Measurements from ENCODE around the gene TAC4.

TAC4 gene

GRCh38 chr17:49889500-49889899 is 41.6 kb upstream of the TAC4 start:
- no peaks in the 10 kb centered on the region for H3K4me1 ChIP-seq (ENCODE audit: insufficient read depth, low read length)
- no peak overlapping the region for H3K27ac ChIP-seq (ENCODE audit: low read length)
- H3K9me3 ChIP-seq (ENCODE audit: insufficient read depth, low read length, severe bottlenecking), result no peaks in the 10 kb centered on the region
- no peak overlapping the region for H3K9ac ChIP-seq (ENCODE audit: low read depth, low read length)
- H3K4me2 ChIP-seq (ENCODE audit: insufficient read depth, low read length), result no peak overlapping the region
- no peak overlapping the region for H2AFZ ChIP-seq (ENCODE audit: low read depth, low read length)
- H3K79me2 ChIP-seq (ENCODE audit: insufficient read depth, low read length), result no peaks in the 10 kb centered on the region
- H3K4me3 ChIP-seq (ENCODE audit: low read depth in 1 of 2, low read length in 2 of 2), result no peak overlapping the region
- ATAC-seq (ENCODE audit: insufficient read depth, low read depth) (no peak), DNase-seq (no peak)
- H4K20me1 ChIP-seq (ENCODE audit: insufficient read depth, low read length), result peaks cover 4% of the 10 kb centered on the region; the same call in 1 of the 2 replicates
- H3K27me3 ChIP-seq (ENCODE audit: insufficient read depth, low read length, poor library complexity), result peaks cover 17% of the 10 kb centered on the region
- TF ChIP-seq EZH2 (IDR thresholded peaks at IDR 0.05; ENCODE audit: borderline replicate concordance, low read depth, low read length, severe bottlenecking), result no peak
- TF ChIP-seq CTCF (IDR thresholded peaks at IDR 0.05; ENCODE audit: borderline replicate concordance, extremely low read depth, low read length, poor library complexity, severe bottlenecking), result no peak
- no peaks in the 10 kb centered on the region for H3K36me3 ChIP-seq (ENCODE audit: insufficient read depth, low read length)

- Histone ChIP-seq H2AFZ (ENCODE audit: low read depth, low read length) (no peak overlapping the region), H3K79me2 (ENCODE audit: insufficient read depth, low read length) (no peaks in the 10 kb centered on the region), H3K9me3 (ENCODE audit: insufficient read depth, low read length, severe bottlenecking) (no peaks in the 10 kb centered on the region), H3K36me3 (ENCODE audit: insufficient read depth, low read length) (no peaks in the 10 kb centered on the region), H3K9ac (ENCODE audit: low read depth, low read length) (no peak overlapping the region), H3K27me3 (ENCODE audit: insufficient read depth, low read length, poor library complexity) (peaks cover 20% of the 10 kb centered on the region), H3K4me1 (ENCODE audit: insufficient read depth, low read length) (no peaks in the 10 kb centered on the region), H3K27ac (ENCODE audit: low read length) (no peak overlapping the region), H4K20me1 (ENCODE audit: insufficient read depth, low read length) (peaks cover 4% of the 10 kb centered on the region; the same call in 1 of the 2 replicates), H3K4me2 (ENCODE audit: insufficient read depth, low read length) (no peak overlapping the region), H3K4me3 (ENCODE audit: low read depth in 1 of 2, low read length in 2 of 2) (no peak overlapping the region)
- TF ChIP-seq EZH2 (IDR thresholded peaks at IDR 0.05; ENCODE audit: borderline replicate concordance, low read depth, low read length, severe bottlenecking) (no peak), CTCF (IDR thresholded peaks at IDR 0.05; ENCODE audit: borderline replicate concordance, extremely low read depth, low read length, poor library complexity, severe bottlenecking) (no peak)
- ATAC-seq (ENCODE audit: insufficient read depth, low read depth), result no peak
- DNase-seq, result no peak
These were observed 40.0 kb upstream of the TAC4 start for GRCh38 chr17:49887744-49888360.

GRCh38 chr17:49887086-49887743 is 39.3 kb upstream of the TAC4 start:
- Histone ChIP-seq H3K4me3 (ENCODE audit: low read depth in 1 of 2, low read length in 2 of 2) (no peak overlapping the region), H3K27me3 (ENCODE audit: insufficient read depth, low read length, poor library complexity) (peaks cover 25% of the 10 kb centered on the region), H3K4me1 (ENCODE audit: insufficient read depth, low read length) (no peaks in the 10 kb centered on the region), H3K4me2 (ENCODE audit: insufficient read depth, low read length) (no peak overlapping the region), H3K79me2 (ENCODE audit: insufficient read depth, low read length) (no peaks in the 10 kb centered on the region), H4K20me1 (ENCODE audit: insufficient read depth, low read length) (peaks cover 4% of the 10 kb centered on the region; the same call in 1 of the 2 replicates), H3K9me3 (ENCODE audit: insufficient read depth, low read length, severe bottlenecking) (no peaks in the 10 kb centered on the region), H2AFZ (ENCODE audit: low read depth, low read length) (no peak overlapping the region), H3K9ac (ENCODE audit: low read depth, low read length) (no peak overlapping the region), H3K36me3 (ENCODE audit: insufficient read depth, low read length) (no peaks in the 10 kb centered on the region), H3K27ac (ENCODE audit: low read length) (no peak overlapping the region)
- TF ChIP-seq EZH2 (IDR thresholded peaks at IDR 0.05; ENCODE audit: borderline replicate concordance, low read depth, low read length, severe bottlenecking), result no peak
- TF ChIP-seq CTCF (IDR thresholded peaks at IDR 0.05; ENCODE audit: borderline replicate concordance, extremely low read depth, low read length, poor library complexity, severe bottlenecking), result no peak
- ATAC-seq (ENCODE audit: insufficient read depth, low read depth) (no peak), DNase-seq (no peak)
